GM12801 (cell line): ENCODE results near the gene RER1.

ENCODE experiments used
- TF ChIP-seq, protein P1 (sequence below): IDR thresholded peaks from one replicate; pipeline ENCODE4 v1.5.1; 2011; ENCODE audit warnings: control low read depth; ENCODE audit not compliant: insufficient read length; ENCODE audit errors: extremely low read depth

The RER1 gene

DNA sequence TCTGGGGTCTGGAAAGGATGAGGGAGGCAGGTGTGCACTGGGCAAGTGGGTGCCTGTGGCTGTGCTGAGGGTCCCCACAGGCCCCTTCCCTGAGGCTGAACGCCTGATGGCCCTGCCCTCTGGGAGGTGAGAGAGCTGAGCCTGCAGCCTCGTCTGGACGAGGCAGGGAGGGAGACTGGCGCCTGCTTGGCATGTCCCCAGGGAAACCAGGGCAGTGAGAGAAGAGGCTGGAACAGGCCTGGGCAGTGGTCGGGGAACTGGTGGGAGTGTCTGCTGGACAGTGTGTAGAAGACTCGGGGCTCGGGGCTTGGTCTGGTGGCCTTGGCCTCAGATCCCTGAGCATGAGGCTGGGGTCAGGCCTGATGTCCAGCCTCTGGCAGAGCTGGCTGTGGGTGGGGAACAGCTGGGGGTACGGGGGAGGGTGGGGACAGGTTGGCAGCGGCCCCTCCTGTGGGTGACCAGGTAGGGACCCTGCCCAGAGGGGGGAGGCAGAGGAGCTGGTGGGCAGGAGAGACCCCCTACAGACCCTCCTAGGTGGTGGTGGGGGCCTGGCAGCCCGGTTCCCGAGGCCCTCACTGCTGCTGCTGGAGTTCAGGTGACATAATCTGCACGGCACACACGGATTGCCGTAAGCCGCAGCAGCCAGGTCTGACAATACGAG, 53.7 kb downstream of the RER1 start:
- TF ChIP-seq, protein P1, sequence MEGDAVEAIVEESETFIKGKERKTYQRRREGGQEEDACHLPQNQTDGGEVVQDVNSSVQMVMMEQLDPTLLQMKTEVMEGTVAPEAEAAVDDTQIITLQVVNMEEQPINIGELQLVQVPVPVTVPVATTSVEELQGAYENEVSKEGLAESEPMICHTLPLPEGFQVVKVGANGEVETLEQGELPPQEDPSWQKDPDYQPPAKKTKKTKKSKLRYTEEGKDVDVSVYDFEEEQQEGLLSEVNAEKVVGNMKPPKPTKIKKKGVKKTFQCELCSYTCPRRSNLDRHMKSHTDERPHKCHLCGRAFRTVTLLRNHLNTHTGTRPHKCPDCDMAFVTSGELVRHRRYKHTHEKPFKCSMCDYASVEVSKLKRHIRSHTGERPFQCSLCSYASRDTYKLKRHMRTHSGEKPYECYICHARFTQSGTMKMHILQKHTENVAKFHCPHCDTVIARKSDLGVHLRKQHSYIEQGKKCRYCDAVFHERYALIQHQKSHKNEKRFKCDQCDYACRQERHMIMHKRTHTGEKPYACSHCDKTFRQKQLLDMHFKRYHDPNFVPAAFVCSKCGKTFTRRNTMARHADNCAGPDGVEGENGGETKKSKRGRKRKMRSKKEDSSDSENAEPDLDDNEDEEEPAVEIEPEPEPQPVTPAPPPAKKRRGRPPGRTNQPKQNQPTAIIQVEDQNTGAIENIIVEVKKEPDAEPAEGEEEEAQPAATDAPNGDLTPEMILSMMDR, result no peak

DNA sequence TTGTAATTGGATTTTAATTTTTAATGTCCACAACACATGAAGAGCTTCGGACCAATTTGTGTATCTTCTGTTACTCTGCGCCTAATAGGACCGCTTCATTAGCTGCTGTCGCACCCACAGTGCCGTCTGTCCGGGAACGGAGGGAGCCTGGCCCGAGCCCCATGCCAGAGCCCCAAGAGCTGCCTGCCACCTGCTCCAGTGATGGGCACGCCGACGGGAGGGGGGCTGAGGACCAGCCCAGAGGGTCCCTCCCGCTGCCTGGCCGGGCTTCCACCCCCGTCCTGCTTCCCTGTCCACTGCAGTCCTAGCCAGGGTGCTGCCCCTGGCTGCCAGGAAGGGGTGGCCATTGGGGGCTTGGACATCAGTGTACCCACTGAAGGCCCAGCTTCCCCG, 54.2 kb downstream of the RER1 start:
- TF ChIP-seq, protein P1, result no peak

DNA sequence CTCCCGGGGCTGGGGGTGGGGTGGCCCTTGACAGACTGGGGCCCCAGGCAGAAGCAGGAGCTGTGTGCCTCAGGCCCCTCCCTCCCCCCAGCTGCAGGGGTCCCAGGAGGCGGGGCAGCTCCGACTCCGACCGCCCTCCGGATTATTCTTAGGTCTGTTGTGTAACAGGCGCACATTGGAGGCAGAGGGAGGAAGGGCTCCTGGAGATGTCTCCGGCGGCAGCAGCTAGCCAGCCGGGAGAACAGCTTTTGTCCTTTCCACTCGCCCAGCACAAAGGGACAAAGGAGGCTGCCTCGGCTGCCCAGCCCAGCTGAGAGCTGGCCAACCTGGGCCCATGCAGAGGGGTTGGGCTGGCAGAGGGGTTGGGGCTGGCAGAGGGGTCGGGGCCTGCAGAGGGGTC, 54.8 kb downstream of the RER1 start:
- TF ChIP-seq, protein P1, result no peak

DNA sequence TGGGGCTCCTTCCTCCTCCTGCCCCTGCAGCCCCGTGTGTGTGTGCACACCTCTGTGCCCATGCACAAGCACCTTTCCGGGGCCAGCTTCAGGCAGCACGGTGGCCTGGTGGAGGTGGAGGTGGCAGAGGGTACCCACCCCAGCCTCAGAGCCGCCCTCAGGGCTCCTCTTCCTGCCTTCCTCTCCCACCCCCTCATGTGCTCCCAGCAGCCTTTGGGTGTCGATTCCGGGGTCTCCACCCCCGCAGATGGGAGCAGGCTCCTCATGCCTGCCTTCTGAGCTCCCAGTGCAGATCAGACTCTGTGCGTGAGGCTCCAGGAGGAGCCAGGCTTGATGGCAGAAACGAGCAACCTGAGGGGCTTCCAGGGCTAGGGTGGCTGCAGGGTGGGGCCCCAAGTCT, 55.2 kb downstream of the RER1 start:
- TF ChIP-seq, protein P1, result no peak

DNA sequence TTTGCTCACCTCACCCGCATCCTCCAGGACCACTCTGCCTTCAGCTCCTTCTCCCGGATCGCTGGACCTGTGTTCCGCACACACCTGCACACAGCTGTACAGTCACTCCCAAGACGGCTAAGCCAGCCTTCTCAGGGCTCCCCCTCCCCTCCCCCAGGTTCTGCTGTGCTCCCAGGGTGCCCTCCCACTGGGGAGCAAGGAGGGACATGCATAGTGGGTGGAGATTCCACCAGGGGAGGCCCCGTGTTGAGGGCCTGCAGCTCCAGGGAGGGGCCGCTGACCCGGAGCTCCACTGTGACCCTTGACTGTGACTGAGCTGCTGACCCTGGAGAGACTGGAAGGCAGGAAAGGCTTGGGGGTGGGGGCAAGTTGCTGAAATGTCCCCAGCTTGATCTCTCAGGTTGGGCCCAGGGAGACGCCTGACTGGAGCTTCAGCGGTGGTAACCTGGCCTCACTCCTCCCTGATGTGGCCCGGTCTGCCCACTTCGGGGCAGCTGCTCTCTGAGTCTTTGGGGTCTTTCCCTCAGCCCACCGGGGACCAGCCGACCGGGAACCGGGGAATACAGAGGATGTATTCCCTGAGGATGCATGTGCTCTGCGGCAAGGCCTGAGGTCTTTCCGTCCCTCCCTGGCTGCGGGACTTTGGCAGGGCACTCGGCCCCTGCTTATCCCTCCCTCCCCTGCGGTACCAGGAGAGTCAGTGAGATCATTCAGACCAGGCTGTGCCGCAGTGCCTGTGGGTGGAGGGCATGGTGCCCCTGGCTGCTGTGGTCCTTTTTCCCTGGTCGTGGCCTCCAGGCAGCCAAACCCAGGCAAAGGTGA, 55.8 kb downstream of the RER1 start:
- TF ChIP-seq, protein P1, result no peak

DNA sequence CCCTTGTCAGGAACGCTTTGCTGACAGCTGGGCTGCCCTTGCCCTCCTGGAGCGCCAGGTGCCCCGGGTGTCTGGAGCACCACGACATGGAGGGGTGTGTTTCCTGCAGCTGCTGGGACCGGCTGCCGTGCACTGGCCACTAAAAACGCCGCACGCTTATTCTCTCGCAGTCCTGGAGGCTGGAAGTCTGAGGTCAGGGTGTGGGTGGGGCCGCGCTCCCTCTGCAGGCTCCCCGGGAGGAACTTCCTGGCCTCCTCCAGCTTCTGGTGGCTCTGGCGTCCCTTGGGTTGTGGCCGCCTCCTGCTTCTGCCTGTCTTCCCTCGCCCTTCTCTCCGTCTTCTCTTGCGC, 56.4 kb downstream of the RER1 start:
- TF ChIP-seq, protein P1, result no peak

DNA sequence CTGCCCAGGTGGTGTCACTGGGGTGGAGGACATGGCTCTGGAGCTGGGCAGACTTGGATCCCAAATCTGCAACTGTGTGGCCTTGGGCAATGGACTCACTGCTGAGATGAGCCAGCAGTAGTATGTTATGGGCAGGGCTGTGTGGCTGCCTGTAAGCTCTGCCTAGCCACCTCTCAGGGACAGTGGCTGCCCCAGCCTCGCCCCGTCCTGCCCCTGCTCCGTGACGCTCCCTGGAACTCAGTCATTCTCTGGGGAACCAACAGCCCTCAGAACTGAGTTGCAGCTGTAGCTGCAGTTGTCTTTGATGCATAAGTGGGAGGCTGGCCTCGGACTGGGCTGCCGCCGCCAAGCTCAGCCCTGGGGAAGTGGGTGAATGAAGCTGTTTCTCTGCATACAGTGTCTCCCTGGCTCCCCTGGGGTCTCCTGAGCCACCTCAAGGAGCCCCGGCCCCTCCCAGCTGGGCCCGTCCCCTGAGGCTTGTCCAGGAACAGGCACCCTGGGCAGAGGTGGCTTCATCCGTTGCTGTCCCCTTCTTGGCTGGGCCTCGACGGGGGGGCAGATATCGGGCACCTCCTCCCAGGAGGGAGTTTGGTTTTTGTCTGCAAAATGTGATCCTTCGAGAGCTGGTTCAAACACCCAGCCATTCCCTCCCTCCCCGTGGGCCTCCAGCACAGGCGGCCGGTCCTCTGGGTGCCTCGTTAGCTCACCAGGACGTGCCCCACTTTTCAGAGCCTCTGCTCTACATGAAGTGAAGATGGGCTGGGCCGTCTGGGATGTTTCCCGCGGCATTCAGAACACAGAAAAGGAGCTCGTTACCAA, 58.2 kb downstream of the RER1 start:
- TF ChIP-seq, protein P1, result no peak
